DOHH2 (cell line): ENCODE measurements around the gene MMAB.

ENCODE experiments used
- H3F3A ChIP-seq: fragments of 200-600 bp; sonication (generic), shearing (Covaris generic); 2 replicates; pipeline ENCODE4 v1.6.0; 2016; ENCODE audit warnings: antibody characterized with exemption, mild to moderate bottlenecking; ENCODE audit not compliant: control insufficient read depth, insufficient read depth
- H3K27ac ChIP-seq: fragments of 200-600 bp; sonication (generic); 2 replicates; pipeline ENCODE4 v1.5.1; 2014; ENCODE audit warnings: low read depth, mild to moderate bottlenecking, low read length, moderate library complexity
- H3K27me3 ChIP-seq: fragments of 200-600 bp; sonication (generic); 2 replicates; pipeline ENCODE4 v1.6.1; 2014; ENCODE audit warnings: mild to moderate bottlenecking, low read length, mixed read lengths; ENCODE audit not compliant: control insufficient read depth
- H3K36me3 ChIP-seq: fragments of 200-600 bp; sonication (generic); 2 replicates; pipeline ENCODE4 v1.6.1; 2014; ENCODE audit warnings: mild to moderate bottlenecking, low read length, moderate library complexity, mixed read lengths; ENCODE audit not compliant: control insufficient read depth
- H3K4me1 ChIP-seq: fragments of 200-600 bp; sonication (generic); 2 replicates; pipeline ENCODE4 v1.6.1; 2014; ENCODE audit warnings: mild to moderate bottlenecking, low read length, mixed read lengths; ENCODE audit not compliant: control insufficient read depth
- H3K4me2 ChIP-seq: fragments of 200-600 bp; sonication (generic); 2 replicates; pipeline ENCODE4 v1.6.0; 2014; ENCODE audit warnings: mild to moderate bottlenecking, low read length, moderate library complexity
- H3K4me3 ChIP-seq: fragments of 200-600 bp; sonication (generic); 2 replicates; pipeline ENCODE4 v1.5.1; 2014; ENCODE audit warnings: mild to moderate bottlenecking, low read length, mixed read lengths
- H3K79me2 ChIP-seq: fragments of 200-600 bp; sonication (generic); 2 replicates; pipeline ENCODE4 v1.6.1; 2014; ENCODE audit warnings: mild to moderate bottlenecking, low read length, mixed read lengths; ENCODE audit not compliant: control insufficient read depth
- H3K9me2 ChIP-seq: fragments of 200-600 bp; sonication (generic); replicated peaks from 2 replicates; pipeline ENCODE4 v1.6.1; 2014; ENCODE audit warnings: mild to moderate bottlenecking, low read length, mixed read lengths; ENCODE audit not compliant: control insufficient read depth
- H3K9me3 ChIP-seq: fragments of 200-600 bp; sonication (generic); 2 replicates; pipeline ENCODE4 v1.6.1; 2014; ENCODE audit warnings: antibody characterized with exemption, low read length, mixed read lengths; ENCODE audit not compliant: control insufficient read depth, insufficient read depth
- H4K20me1 ChIP-seq: fragments of 200-600 bp; sonication (generic); 2 replicates; pipeline ENCODE4 v1.6.0; 2014; ENCODE audit warnings: low read depth, mild to moderate bottlenecking, antibody characterized with exemption, low read length, moderate library complexity; ENCODE audit not compliant: control insufficient read depth, insufficient read depth
- EZH2phosphoT487 ChIP-seq: fragments of 200-600 bp; sonication (generic); IDR thresholded peaks from 2 replicates; pipeline ENCODE4 v1.6.1; 2017; ENCODE audit warnings: borderline replicate concordance, mild to moderate bottlenecking, antibody characterized with exemption, low read length, moderate library complexity, mixed read lengths
- TF ChIP-seq, protein P1 (sequence below): fragments of 200-600 bp; sonication (generic); IDR thresholded peaks from one replicate; pipeline ENCODE4 v1.5.1; 2014; ENCODE audit warnings: antibody characterized with exemption, mild to moderate bottlenecking, low read depth, low read length; ENCODE audit not compliant: poor library complexity, severe bottlenecking

MMAB gene

DNA sequence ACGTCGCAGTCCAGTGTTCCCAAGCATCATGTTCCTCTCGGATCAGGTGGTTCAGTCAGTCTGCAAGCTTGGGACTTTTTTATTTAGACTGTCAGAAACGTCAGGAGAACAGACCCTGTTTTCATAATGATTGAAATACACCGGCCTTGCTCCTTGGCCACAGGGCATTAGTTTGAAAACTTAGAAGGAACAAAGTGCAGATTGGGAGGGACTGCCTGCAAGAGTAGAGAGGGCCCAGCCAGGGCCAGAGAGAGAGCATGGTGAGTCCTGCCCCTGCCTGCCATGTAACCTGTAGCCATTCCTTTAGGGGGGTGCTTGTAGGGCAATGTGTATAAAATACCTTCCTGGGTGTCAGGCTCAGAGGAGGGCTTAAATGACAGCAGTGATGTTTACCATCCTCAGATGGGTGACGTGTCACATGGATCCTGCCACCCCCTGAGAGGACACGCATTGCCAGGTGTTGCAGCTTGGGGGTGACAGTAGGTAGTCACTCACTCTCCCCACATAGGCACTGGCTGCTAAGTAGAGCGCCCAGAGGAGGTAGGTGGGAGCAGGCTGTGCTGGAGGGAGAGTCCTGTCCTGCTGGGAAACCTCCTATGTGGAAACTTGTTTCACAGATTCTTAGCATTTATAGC lies 45.7 kb downstream of the MMAB start:
- Histone ChIP-seq H3K9me2 (no peaks in the 10 kb centered on the region), H3K9me3 (no peaks in the 10 kb centered on the region), H3K4me2 (no peak overlapping the region), H3K27ac (no peak overlapping the region), H3K36me3 (0 out of 2 replicates have a peak, but pooled peaks cover 2% of the 10 kb centered on the region), H3K4me1 (no peaks in the 10 kb centered on the region), H3K27me3 (no peaks in the 10 kb centered on the region), H3F3A (no peaks in the 10 kb centered on the region), H4K20me1 (no peaks in the 10 kb centered on the region), H3K4me3 (no peak overlapping the region), H3K79me2 (no peaks in the 10 kb centered on the region)
- TF ChIP-seq, protein P1, sequence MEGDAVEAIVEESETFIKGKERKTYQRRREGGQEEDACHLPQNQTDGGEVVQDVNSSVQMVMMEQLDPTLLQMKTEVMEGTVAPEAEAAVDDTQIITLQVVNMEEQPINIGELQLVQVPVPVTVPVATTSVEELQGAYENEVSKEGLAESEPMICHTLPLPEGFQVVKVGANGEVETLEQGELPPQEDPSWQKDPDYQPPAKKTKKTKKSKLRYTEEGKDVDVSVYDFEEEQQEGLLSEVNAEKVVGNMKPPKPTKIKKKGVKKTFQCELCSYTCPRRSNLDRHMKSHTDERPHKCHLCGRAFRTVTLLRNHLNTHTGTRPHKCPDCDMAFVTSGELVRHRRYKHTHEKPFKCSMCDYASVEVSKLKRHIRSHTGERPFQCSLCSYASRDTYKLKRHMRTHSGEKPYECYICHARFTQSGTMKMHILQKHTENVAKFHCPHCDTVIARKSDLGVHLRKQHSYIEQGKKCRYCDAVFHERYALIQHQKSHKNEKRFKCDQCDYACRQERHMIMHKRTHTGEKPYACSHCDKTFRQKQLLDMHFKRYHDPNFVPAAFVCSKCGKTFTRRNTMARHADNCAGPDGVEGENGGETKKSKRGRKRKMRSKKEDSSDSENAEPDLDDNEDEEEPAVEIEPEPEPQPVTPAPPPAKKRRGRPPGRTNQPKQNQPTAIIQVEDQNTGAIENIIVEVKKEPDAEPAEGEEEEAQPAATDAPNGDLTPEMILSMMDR = no peak
- TF ChIP-seq EZH2phosphoT487 = no peak

DNA sequence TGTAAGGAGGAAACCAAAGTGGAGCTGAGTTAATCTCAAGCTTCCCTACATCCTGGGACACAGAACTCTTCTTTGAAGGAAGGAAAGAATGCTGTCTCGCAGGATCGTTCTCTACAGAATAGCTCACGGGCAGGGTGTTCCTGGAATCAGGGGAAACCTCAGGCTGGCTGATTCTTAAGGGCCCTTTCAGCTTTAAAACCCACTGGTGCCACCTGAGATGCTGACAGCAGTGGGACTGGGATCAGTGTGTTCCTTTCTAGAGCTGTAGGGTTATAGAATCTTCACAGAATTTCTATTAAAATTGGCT lies 48.1 kb downstream of the MMAB start:
- no peaks in the 10 kb centered on the region for H3K9me3 ChIP-seq
- no peaks in the 10 kb centered on the region for H3K79me2 ChIP-seq
- no peaks in the 10 kb centered on the region for H3K9me2 ChIP-seq
- H3K4me3 ChIP-seq = no peak overlapping the region
- no peak overlapping the region for H3K4me2 ChIP-seq
- TF ChIP-seq EZH2phosphoT487 = no peak
- TF ChIP-seq, protein P1 = no peak
- H3K4me1 ChIP-seq = no peaks in the 10 kb centered on the region
- no peaks in the 10 kb centered on the region for H3K27me3 ChIP-seq
- 0 out of 2 replicates have a peak, but pooled peaks cover 6% of the 10 kb centered on the region for H3K36me3 ChIP-seq
- H3F3A ChIP-seq = no peaks in the 10 kb centered on the region
- H4K20me1 ChIP-seq = no peaks in the 10 kb centered on the region
- no peak overlapping the region for H3K27ac ChIP-seq

DNA sequence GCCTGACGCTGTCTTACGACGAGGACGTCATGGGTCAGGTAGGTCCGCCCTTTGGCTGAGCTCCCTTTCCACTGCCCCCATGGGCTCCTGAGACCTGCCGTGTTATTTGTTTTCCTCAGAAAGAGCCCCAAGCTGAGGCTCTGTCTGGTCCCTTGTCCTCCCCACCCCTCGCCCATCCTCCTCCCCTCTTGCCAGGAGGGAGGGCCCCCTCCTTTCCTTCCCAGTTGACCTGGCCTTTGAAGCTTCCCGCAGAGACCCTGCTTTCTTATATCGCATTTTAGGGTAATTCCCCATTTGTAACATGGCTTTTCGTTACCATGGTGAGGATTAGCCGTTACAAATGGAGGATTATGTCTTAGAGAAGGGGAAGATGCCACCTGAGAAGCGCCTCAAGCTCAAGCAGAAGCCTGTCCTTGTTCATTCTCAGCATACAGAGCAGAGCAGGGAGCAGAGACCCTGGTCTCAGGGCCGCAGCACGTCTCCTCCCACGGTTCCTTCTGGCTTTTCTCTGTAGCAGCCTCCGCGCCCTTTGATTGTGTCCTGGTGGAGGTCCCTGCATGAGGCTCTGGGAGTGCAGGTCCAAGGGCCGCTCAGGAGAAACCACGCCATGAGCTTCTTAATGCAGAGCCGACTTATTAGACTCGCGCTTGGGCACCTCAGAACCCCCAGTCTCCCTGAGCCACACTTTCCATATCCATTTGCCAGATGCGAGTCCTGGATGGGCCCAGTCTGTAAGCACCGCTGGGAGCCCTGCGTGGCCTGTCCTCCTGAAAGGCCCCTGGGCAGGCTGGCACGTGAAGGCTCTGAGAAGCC lies 48.6 kb downstream of the MMAB start:
- Histone ChIP-seq H3K79me2 (no peaks in the 10 kb centered on the region), H3K4me3 (no peak overlapping the region), H3K9me3 (no peaks in the 10 kb centered on the region), H3K27me3 (no peaks in the 10 kb centered on the region), H3K27ac (no peak overlapping the region), H3K9me2 (no peaks in the 10 kb centered on the region), H3K4me2 (no peak overlapping the region), H4K20me1 (no peaks in the 10 kb centered on the region), H3F3A (no peaks in the 10 kb centered on the region), H3K36me3 (0 out of 2 replicates have a peak, but pooled peaks cover 6% of the 10 kb centered on the region), H3K4me1 (no peaks in the 10 kb centered on the region)
- TF ChIP-seq, protein P1 = no peak
- no peak for TF ChIP-seq EZH2phosphoT487
